Activated CD8-positive, alpha-beta memory T cell treated with anti-CD3 and anti-CD28 coated beads, Interleukin-2, amount 50 U/mL, for 24 hours (primary cell): Measurements from ENCODE around the gene FOXP4.

ENCODE experiments used
- DNase-seq: peaks from one replicate; pipeline ENCODE4 v3.0.0-alpha.2; 2020; ENCODE audit errors: extremely low read depth

FOXP4 gene

GRCh38 chr6:41519745-41520699, 26.2 kb upstream of the FOXP4 start:
- DNase-seq, result no peak

GRCh38 chr6:41522780-41523548, 23.2 kb upstream of the FOXP4 start:
- DNase-seq, result no peak

DNA sequence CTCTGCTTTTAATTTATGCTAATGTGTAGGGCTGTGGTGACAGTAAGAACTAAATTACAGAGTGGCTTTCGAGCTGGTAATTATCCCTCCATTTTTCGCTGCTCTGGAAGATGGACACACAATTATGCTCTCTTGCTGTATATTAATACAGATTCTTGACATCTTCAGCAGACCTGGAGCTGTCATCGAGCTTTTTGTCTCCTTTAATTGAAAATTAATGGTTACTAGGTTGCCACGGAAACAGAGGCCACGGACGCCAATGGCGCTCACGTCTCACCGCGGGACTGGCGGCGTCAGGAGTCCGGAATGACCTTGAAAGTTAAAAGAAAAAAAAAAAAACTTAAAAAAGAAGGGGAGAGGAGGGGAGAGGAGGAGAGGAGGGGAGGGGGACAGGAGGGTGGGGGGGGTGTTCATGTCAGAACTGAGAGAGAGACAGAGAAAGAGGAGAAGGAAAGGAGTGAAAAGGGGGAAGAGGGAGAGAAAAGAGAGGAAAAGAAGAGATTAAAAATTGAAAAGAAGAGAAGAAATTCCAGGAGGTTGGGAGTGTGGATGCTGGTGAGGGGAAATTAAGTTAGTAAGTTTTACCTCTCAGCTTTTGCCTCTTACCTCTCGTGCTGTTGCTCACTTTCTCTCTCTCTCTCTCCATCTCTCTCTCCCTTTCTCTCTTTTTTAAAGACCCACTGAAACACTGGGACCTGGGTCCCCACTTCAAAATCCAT, 22.1 kb upstream of the FOXP4 start:
- no peak for DNase-seq

GRCh38 chr6:41524634-41525011, 21.6 kb upstream of the FOXP4 start:
- DNase-seq, result no peak

DNA sequence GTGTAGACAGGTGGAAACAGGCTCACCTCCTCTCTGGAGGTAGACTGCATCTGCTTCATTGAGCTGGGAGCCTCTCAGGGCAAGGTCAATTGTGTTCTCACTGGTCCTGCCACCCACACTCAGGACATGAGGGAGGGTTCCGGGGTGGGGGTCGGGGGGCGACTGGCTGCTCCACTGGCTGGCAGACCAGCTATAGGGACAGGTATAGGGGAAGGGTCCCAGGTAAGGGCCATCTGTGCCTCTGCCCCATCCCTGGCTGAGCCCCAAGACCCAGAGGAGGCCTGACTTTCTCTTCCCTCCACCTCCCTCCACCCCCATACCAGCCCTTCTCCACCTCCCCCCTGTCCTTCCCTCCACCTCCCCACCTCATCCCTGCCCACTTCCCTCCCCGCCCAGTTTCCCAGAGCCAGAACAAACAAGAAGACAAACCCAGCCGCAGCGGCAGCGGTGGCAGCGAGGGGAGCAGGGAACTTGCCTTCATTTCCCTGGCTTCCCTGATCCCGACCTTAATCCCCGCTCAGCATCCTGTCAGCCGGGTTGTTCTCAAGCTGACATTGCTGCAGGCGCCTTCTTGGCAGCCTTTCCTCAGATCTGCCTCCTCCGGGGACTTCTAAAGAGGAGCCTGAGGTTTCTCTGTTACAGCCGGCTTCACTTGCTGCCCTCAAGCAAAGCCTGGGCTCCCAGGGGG, 18.3 kb upstream of the FOXP4 start:
- no peak for DNase-seq

GRCh38 chr6:41528409-41528963, 17.7 kb upstream of the FOXP4 start:
- no peak for DNase-seq

DNA sequence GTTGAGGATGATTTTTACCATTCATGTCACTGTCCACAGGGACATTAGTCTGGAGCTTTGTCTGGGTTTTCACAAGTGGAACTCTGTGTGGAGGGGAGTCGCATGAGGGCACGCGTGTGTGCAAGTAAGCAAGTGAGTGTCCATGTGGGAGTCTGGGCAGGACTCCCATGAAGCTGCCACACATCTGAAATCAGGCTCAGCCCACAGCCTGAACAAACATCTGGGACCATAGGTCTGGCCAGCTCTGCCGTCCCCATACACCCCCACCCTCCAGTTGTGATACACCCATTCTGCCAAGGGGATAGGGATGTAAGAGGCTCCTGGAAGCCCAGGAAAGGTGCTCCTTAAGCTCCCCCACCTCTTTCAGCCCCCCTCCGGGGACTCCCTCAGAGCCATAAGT, 17.1 kb upstream of the FOXP4 start:
- DNase-seq, result no peak

GRCh38 chr6:41529970-41530369, 16.2 kb upstream of the FOXP4 start:
- no peak for DNase-seq

DNA sequence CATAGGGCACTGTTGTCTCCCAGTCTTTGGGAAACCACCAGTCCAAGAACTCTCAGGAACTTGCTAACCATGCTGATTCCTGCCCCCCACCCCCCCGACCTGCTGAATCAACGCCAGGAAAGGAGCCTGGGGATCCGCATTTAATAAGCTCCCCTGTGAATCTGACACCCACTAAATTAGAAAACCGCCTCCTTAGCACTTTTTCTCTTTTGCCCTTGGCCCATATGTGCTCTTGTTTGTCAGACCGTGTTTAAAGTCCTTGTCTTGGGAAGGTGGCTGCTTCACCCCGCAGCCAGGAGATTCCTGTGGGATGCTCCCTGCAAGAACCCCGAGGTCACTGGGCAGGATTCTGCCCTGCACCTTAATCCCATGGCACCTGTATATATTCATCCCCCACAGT, 15.7 kb upstream of the FOXP4 start:
- DNase-seq, result no peak

- DNase-seq, result no peak
Measured at GRCh38 chr6:41531016-41531415, 15.2 kb upstream of the FOXP4 start.

- DNase-seq, result peak; percentile 45
Measured at GRCh38 chr6:41531591-41532582, 14.3 kb upstream of the FOXP4 start.

DNA sequence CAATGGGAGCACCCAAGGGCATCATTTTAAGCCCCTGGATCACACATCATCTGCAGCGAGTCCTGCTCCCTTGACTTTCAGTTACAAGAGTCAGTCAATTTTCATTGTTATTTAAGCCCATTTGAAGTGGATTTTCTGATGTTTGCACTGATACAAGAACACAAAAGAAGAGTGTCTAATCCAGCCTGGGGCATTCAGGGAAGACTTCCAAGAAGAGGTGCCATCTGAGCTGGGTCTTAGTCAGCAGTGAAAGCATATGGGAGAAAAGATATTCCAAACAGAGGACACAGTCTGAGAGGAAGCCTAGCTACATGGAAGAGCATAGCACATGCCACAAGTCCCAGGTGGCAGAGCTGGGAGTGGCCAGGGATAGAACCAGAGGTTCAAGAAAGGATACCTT, 10.4 kb upstream of the FOXP4 start:
- no peak for DNase-seq

DNA sequence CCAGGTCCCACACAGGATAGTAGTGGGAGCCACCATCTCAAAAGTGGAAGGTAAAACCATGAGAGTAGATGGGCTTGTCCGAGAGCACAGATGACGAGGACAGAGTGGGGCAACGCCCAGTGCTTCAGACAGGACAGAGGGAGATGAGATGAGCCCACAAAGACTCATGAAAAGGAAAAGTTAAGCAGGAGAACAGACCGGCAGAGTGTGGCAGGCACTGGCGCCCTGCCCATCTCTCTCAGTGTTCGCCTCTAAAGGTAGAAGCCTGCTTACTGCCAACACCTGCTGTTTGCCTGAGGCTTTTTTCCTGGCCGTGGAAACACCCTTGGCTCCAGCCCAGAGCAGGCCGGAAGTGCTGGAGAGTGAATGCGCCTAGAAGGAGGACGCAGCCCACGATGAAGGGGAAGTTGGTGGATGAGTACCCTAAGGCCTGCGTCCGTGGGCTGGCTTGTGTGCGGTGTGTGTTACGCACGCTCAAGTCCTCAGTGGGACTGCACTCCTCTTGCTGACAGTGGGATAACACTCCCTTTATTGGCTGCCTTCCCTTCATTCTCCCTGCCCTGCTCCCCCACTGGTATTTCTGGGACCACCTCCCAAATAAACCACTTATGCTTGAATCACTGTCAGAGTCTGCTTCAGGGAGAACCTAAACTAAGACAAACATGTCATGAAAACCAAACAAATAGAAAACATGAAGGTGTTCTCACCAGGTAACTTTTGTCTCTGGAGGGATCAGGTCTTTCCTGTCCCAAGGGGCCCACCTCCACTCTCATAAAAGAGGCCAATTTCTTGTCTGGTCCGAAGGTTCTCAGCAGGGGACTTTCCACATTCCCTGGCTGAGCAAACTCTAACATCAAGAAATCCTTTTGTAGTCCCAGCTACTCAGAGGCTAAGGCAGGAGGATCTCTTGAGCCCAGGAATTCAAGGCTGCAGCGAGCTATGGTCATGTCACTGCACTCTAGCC, 9.1 kb upstream of the FOXP4 start:
- DNase-seq, result no peak

DNA sequence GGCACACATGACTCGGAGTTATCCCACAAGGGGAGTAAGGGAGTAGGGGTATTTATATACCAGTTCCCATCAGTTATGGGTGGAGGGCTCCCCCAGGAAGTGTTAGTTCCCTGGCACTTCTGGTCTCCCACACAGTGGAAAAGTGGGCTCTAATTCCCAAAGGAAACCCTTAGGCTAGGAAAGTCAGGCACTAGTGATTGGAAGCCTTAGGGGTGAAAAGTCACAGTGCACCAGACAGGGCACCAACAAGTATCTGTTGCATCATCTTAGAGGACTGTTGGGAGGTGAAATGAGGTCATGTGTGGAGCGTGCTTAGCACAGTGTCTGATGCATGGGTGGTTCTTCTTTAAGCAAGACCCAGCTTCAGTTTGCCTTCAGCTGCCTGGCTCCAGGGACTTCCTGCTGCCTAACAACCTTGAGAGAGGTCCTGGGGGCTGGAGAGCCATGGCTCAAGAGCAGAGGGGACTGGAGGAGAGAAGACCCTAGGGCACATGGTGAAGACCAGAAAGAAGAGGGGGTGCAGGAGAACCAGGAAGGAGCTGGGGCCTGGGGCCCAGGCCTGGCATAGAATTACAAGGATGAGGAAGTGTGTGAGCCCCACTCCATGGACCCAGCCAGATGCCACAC, 7.5 kb upstream of the FOXP4 start:
- DNase-seq, result no peak

- DNase-seq, result no peak
Measured at GRCh38 chr6:41539204-41539603, 7.0 kb upstream of the FOXP4 start.

- DNase-seq, result no peak
Measured at GRCh38 chr6:41541364-41541763, 4.8 kb upstream of the FOXP4 start.

GRCh38 chr6:41543087-41543486, 3.1 kb upstream of the FOXP4 start:
- no peak for DNase-seq

GRCh38 chr6:41545247-41545702, 906 bp upstream of the FOXP4 start:
- DNase-seq, result no peak
